SK-N-SH (cell line): ENCODE data around the gene THBS2.

Experiments
- CTCF ChIP-seq: fragments of 200-600 bp; sonication (generic); IDR thresholded peaks from 2 replicates; pipeline ENCODE4 v1.6.1; 2017; ENCODE audit warnings: antibody characterized with exemption, mild to moderate bottlenecking, moderate library complexity
- POLR2AphosphoS5 ChIP-seq: IDR thresholded peaks from 2 replicates; pipeline ENCODE4 v1.6.1; 2012; ENCODE audit warnings: low read depth, low read length
- TCF12 ChIP-seq: IDR thresholded peaks from 2 replicates; pipeline ENCODE4 v1.4.0; 2012

- no peak for TF ChIP-seq POLR2AphosphoS5
- no peak for TF ChIP-seq TCF12
- TF ChIP-seq CTCF, result no peak
These were observed 79.9 kb downstream of the THBS2 start for GRCh38 chr6:169173532-169174268.
